Esophagus squamous epithelium (tissue), 5 donors: ENCODE measurements around the gene GNPTG. TPM values are rescaled to one million over a fixed set of nuclear protein-coding genes. Genes with fewer than 3 reads are reported as not detected.

Experiments used
- DNase-seq: peaks from one replicate; lab custom pipeline; 2025; lab: John Stamatoyannopoulos, UW
- H3K27ac ChIP-seq, 4 donors: fragments of 200-600 bp; sonication (generic); one replicate each; pipeline ENCODE4 v1.5.1; 2016 to 2019; ENCODE audit warnings: mild to moderate bottlenecking in 1 of 4
- H3K27me3 ChIP-seq, 4 donors: fragments of 200-600 bp; sonication (generic); 1 replicate in 3 of 4; 2 replicates in 1 of 4; pipeline versions ENCODE4 v1.5.1 to v1.6.0; 2017 to 2021; ENCODE audit warnings: antibody characterized with exemption in 1 of 4
- H3K36me3 ChIP-seq, 3 donors: fragments of 200-600 bp; sonication (generic); one replicate each; pipeline ENCODE4 v1.5.1; 2016 to 2019
- H3K4me1 ChIP-seq, 3 donors: fragments of 200-600 bp; sonication (generic); one replicate each; pipeline ENCODE4 v1.5.1; 2017 to 2019
- H3K4me3 ChIP-seq, 4 donors: fragments of 200-600 bp; sonication (generic); 1 replicate in 3 of 4; 2 replicates in 1 of 4; pipeline ENCODE4 v1.5.1; 2016 to 2019; ENCODE audit warnings: mild to moderate bottlenecking in 2 of 4, moderate library complexity in 1 of 4
- H3K9me3 ChIP-seq, 3 donors: fragments of 200-600 bp; sonication (generic); one replicate each; pipeline ENCODE4 v1.5.1; 2016 to 2019
- CTCF ChIP-seq, 6 experiments: fragments of 450-650 bp in 4 of 6; fragments of 200-600 bp in 2 of 6; sonication (generic) in 2 of 6; IDR thresholded peaks; one replicate each; pipeline ENCODE4 v1.5.1; 2016 to 2019; ENCODE audit warnings: antibody characterized with exemption in 6 of 6, mild to moderate bottlenecking in 4 of 6, moderate library complexity in 4 of 6
- POLR2A ChIP-seq, 4 donors: fragments of 450-650 bp; IDR thresholded peaks; one replicate each; pipeline ENCODE4 v1.6.1; 2017; ENCODE audit warnings: antibody characterized with exemption in 4 of 4, mild to moderate bottlenecking in 4 of 4, moderate library complexity in 3 of 4
- WGBS, 2 donors: methylation state at CpG; one replicate each; pipeline ENCODE4 v1.1.5; 2018; 5-methylcytosine and 5-hydroxymethylcytosine counted together
- intact Hi-C: fragments of 100-400 bp; cut with DNase I; formaldehyde crosslinking; loops from one replicate; pipeline ENCODE4 v1.15.0; 2022
- total RNA-seq, 4 donors: library from RNA; depleted of rRNA; stranded (reverse); fragments of >200 nt; gene quantifications; one replicate each; pipeline ENCODE4 v1.1.0, GENCODE V29; 2016
- donor health status: DM: yes; HTN: yes; CAD: no.

The GNPTG gene
- total RNA-seq, 4 donors from 2014 or later, result 21.6 to 46.9 (median 37.8) TPM

DNA sequence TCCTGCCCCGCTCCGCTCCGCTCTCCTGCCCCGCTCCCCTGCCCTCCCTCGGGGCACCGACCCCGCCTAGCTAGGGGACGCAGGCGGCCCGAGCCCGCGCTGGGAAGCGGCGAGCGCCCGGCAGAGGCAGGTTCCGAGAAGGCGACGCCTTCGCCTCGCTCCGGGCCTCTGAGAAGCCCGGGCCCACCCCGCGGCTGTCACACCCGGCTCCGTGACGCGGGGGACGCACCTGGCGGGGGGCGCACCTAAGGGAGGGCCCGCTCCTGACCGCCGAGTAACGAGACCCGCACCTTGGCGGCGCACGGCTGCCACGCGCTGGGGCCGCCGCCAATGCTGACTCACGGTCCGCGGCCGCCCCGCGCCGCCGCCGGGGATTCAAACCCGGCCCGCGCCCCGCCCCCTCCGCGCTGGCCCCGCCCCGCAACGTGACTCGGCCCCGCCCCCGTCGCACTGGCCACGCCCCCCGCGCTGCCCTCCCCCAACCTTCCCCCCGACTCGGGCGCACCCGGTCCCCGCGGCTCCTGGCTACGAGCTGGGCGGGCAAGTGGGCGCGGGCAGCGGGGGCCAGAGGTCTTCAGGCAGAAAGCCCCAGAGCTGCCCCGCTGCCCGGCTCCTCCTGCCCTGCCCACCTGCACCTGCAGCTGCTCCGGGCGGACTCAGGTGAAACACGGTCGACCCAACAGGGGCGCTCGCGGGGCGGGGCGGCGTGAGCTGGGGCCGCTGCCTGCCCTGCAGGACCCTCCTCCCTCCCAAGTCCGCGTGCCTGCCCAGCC is 27.8 kb downstream of the GNPTG start:
- Histone ChIP-seq H3K4me1 (peaks cover 16 to 29% (median 20%) of the 10 kb centered on the region in 3 donors), H3K9me3 (no peaks in the 10 kb centered on the region), H3K27me3 (no peaks in the 10 kb centered on the region), H3K4me3 (peak overlapping the region; percentile 49 to 77 (median 60)), H3K27ac (peak overlapping the region; percentile 68 to 89 (median 80)), H3K36me3 (peaks cover 0 to 79% (median 15%) of the 10 kb centered on the region in 3 donors)
- no peak for TF ChIP-seq CTCF (IDR thresholded peaks at IDR 0.05)
- no peak for TF ChIP-seq POLR2A (IDR thresholded peaks at IDR 0.05)
- DNase-seq, result no peak
- intact Hi-C loops, result no loop called here
- no CpG with 5 or more reads among the region's 95 CpGs for WGBS, 2 donors

DNA sequence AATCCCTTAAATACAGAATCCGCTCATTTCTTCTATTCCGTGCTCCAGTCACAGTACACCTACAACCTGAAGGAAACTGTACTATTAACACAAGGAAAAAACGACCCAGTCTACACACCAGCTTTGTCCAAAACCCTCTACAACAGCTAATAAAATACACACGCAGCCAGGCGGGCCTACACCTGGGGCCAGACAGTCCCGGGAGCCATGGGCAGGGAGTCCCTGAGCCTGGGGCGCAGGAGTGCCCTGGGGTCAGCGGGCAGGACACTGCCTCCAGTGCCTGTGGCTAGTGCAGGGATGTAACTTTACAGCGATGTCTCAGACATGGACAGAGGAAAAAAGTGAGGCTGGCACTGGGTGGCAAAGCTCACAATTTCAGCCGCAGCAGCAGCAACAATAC is 28.5 kb downstream of the GNPTG start:
- no peak overlapping the region for H3K27ac ChIP-seq
- no peaks in the 10 kb centered on the region for H3K27me3 ChIP-seq
- peaks cover 16 to 29% (median 20%) of the 10 kb centered on the region in 3 donors for H3K4me1 ChIP-seq
- H3K4me3 ChIP-seq, result peak overlapping the region in 2 of 4 donors; percentile 49 to 60
- H3K36me3 ChIP-seq, result peaks cover 0 to 79% (median 14%) of the 10 kb centered on the region in 3 donors
- intact Hi-C loops, result no loop called here
- no peaks in the 10 kb centered on the region for H3K9me3 ChIP-seq
- TF ChIP-seq CTCF (IDR thresholded peaks at IDR 0.05) (no peak), POLR2A (IDR thresholded peaks at IDR 0.05) (no peak)
- WGBS, 2 donors, result 84% methylated on average over 7 to 9 of the region's 10 CpGs
- no peak for DNase-seq

DNA sequence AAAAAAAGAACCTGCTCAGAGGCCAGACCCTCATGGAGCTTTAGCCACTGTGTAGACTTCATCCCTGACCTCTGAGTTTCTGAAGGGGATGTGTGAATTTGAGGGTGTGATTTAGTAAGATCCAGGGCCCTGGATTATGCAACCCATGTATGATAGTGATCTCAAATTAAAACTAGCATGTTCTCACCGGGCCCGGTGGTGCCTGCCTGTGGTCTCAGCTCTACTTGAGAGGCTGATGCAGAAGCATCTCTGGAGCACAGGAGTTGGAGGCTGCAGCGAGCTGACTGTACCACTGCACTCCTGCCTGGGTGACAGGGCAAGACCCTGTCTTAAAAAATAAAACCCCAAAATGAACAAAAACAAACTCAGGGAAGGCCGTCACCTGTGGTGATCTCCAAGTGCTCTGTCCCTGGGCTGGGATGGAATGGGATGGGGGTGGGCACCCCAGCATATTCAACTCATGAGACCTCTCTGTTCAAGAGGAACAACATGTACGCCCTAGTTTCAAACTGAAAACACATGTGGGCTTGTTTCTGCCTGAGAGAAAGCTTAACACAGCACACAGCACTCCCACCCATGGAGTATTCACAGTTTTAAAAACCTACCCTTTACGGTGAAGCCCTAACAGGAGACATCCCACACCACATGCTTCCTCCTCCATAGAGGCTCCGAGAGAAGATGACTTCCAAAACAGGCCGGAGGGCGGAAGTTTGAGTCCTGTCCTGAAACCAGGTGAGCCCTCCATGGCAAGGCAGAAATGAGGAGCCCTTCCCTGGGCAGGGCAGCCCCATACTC is 30.1 kb downstream of the GNPTG start:
- Histone ChIP-seq H3K4me1 (peaks cover 16 to 29% (median 20%) of the 10 kb centered on the region in 3 donors), H3K4me3 (no peak overlapping the region), H3K27me3 (no peaks in the 10 kb centered on the region), H3K9me3 (no peaks in the 10 kb centered on the region), H3K27ac (no peak overlapping the region), H3K36me3 (peaks cover 0 to 79% (median 13%) of the 10 kb centered on the region in 3 donors)
- no peak for TF ChIP-seq CTCF (IDR thresholded peaks at IDR 0.05)
- TF ChIP-seq POLR2A (IDR thresholded peaks at IDR 0.05), result no peak
- no peak for DNase-seq
- 81 to 97% methylated on average over 6 to 7 of the region's 9 CpGs for WGBS, 2 donors
- intact Hi-C loops, result no loop called here

DNA sequence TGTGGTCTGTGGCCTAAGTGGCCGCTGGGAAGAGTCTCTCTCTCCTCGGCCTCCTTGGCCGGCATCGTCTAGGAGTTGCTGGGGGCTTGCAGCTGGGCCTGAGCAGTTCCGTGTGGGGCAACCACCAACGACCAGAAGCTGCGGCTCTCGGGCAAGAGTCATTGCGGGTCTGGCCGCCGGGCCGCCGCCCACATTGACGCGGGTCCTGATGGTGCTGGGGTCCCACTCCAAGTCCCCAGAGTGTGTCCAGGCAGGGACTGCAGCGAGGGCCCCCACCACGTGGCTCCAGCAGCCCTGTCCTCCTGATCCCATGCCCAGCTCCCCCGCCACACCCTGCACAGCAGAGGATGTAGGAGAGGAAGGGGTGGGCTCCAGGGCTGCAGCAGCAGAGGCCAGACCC is 31.8 kb downstream of the GNPTG start:
- WGBS, 2 donors, result 100% methylated on average over 1 to 4 of the region's 18 CpGs
- no peak overlapping the region for H3K4me3 ChIP-seq
- intact Hi-C loops, result no loop called here
- no peaks in the 10 kb centered on the region for H3K9me3 ChIP-seq
- no peaks in the 10 kb centered on the region for H3K27me3 ChIP-seq
- H3K4me1 ChIP-seq, result peaks cover 11 to 18% (median 11%) of the 10 kb centered on the region in 3 donors
- no peak overlapping the region for H3K27ac ChIP-seq
- no peak for DNase-seq
- TF ChIP-seq POLR2A (IDR thresholded peaks at IDR 0.05) (no peak), CTCF (IDR thresholded peaks at IDR 0.05) (no peak)
- H3K36me3 ChIP-seq, result peaks cover 0 to 81% (median 13%) of the 10 kb centered on the region in 3 donors

GRCh38 chr16:1385232-1385631 is 33.5 kb downstream of the GNPTG start:
- TF ChIP-seq POLR2A (IDR thresholded peaks at IDR 0.05), result no peak
- no peak for TF ChIP-seq CTCF (IDR thresholded peaks at IDR 0.05)
- WGBS, 2 donors, result 91 to 96% methylated on average over 13 to 27 of the region's 39 CpGs
- H3K9me3 ChIP-seq, result no peaks in the 10 kb centered on the region
- no peak for DNase-seq
- no peak overlapping the region for H3K4me3 ChIP-seq
- peaks cover 0 to 98% (median 24%) of the 10 kb centered on the region in 3 donors for H3K36me3 ChIP-seq
- intact Hi-C loops, result no loop called here
- peaks cover 0 to under 1% (median 0%) of the 10 kb centered on the region in 3 donors for H3K4me1 ChIP-seq
- no peak overlapping the region for H3K27ac ChIP-seq
- no peaks in the 10 kb centered on the region for H3K27me3 ChIP-seq
